HepG2 (cell line): Measurements from ENCODE around the gene FAM50A. TPM values are rescaled to one million over a fixed set of nuclear protein-coding genes. Genes with fewer than 3 reads are reported as not detected.

Experiments
- CREBL2 ChIP-seq: sonication (generic); formaldehyde crosslinking; IDR thresholded peaks from 2 replicates; pipeline ENCODE4 v1.8.1; 2023; ENCODE audit warnings: missing genetic modification reagents, mild to moderate bottlenecking, borderline replicate concordance
- CSRNP2 ChIP-seq: sonication (generic); formaldehyde crosslinking; conservative IDR thresholded peaks from 2 replicates; pipeline ENCODE4 v1.8.0; 2022; ENCODE audit warnings: low read depth, missing genetic modification reagents
- DNMT3B ChIP-seq: conservative IDR thresholded peaks from 2 replicates; pipeline ENCODE4 v1.6.1; 2016; ENCODE audit warnings: missing biosample characterization, control low read depth
- DPF2 ChIP-seq: sonication (generic); formaldehyde crosslinking; IDR thresholded peaks from 2 replicates; pipeline ENCODE4 v1.4.0; 2020; ENCODE audit warnings: mild to moderate bottlenecking, low read depth, missing genetic modification reagents, borderline replicate concordance
- ISX ChIP-seq: sonication (generic); formaldehyde crosslinking; conservative IDR thresholded peaks from 2 replicates; pipeline ENCODE4 v1.5.0; 2020; ENCODE audit warnings: missing genetic modification reagents
- MATR3 ChIP-seq: sonication (generic); formaldehyde crosslinking; IDR thresholded peaks from 2 replicates; pipeline ENCODE4 v1.4.0; 2020; ENCODE audit warnings: missing genetic modification reagents
- MEF2D ChIP-seq: sonication (generic); formaldehyde crosslinking; IDR thresholded peaks from 2 replicates; pipeline ENCODE4 v1.5.1; 2020; ENCODE audit warnings: mild to moderate bottlenecking, missing genetic modification reagents
- NFYC ChIP-seq: IDR thresholded peaks from 2 replicates; pipeline ENCODE4 v1.6.1; 2016; ENCODE audit warnings: missing genetic modification reagents, missing compliant biosample characterization
- POLR2A ChIP-seq, 2 experiments: IDR thresholded peaks; 2 replicates each; pipeline ENCODE4 v1.6.1; 2011; ENCODE audit warnings: low read depth in 2 of 2, low read length in 2 of 2, mild to moderate bottlenecking in 1 of 2, moderate library complexity in 1 of 2; ENCODE audit not compliant: insufficient read depth in 1 of 2
- PRDM15 ChIP-seq: sonication (generic); formaldehyde crosslinking; IDR thresholded peaks from 2 replicates; pipeline ENCODE4 v1.4.0; 2020; ENCODE audit warnings: missing genetic modification reagents
- SP1 ChIP-seq, 2 experiments: fragments of 450-650 bp in 1 of 2; sonication (generic) in 1 of 2; formaldehyde crosslinking in 1 of 2; IDR thresholded peaks; 2 replicates each; pipeline versions ENCODE4 v1.4.0 to v1.6.1; 2016 to 2020; ENCODE audit warnings: missing genetic modification reagents in 1 of 2
- SP5 ChIP-seq: IDR thresholded peaks from 2 replicates; pipeline ENCODE4 v1.6.1; 2016; ENCODE audit warnings: low read depth, borderline replicate concordance
- TAF1 ChIP-seq: sonication (generic); formaldehyde crosslinking; IDR thresholded peaks from 2 replicates; pipeline ENCODE4 v1.4.0; 2020; ENCODE audit warnings: missing genetic modification reagents
- TARDBP ChIP-seq: sonication (generic); formaldehyde crosslinking; IDR thresholded peaks from 2 replicates; pipeline ENCODE4 v1.8.0; 2022; ENCODE audit warnings: mild to moderate bottlenecking, missing genetic modification reagents
- TFAP4 ChIP-seq: sonication (generic); IDR thresholded peaks from 2 replicates; pipeline ENCODE4 v1.6.1; 2016; ENCODE audit warnings: low read depth, borderline replicate concordance
- U2AF2 ChIP-seq: fragments of 200-400 bp; formaldehyde crosslinking; IDR thresholded peaks from 2 replicates; pipeline ENCODE4 v1.6.1; 2017; ENCODE audit warnings: low read depth, mild to moderate bottlenecking, low read length
- ZBTB10 ChIP-seq: sonication (generic); formaldehyde crosslinking; IDR thresholded peaks from 2 replicates; pipeline ENCODE4 v1.4.0; 2020; ENCODE audit warnings: missing genetic modification reagents, borderline replicate concordance
- ZNF589 ChIP-seq: sonication (generic); formaldehyde crosslinking; conservative IDR thresholded peaks from 2 replicates; pipeline ENCODE4 v1.8.0; 2022; ENCODE audit warnings: mild to moderate bottlenecking, moderate library complexity, missing genetic modification reagents
- ZNF607 ChIP-seq: sonication (generic); formaldehyde crosslinking; IDR thresholded peaks from 2 replicates; pipeline ENCODE4 v1.5.1; 2020; ENCODE audit warnings: missing genetic modification reagents, mild to moderate bottlenecking, borderline replicate concordance
- ZNF629 ChIP-seq: sonication (generic); formaldehyde crosslinking; conservative IDR thresholded peaks from 2 replicates; pipeline ENCODE4 v1.5.0; 2020; ENCODE audit warnings: missing genetic modification reagents
- ZSCAN12 ChIP-seq: sonication (generic); formaldehyde crosslinking; IDR thresholded peaks from 2 replicates; pipeline ENCODE4 v1.9.0; 2021; ENCODE audit warnings: mild to moderate bottlenecking, missing genetic modification reagents
- polyA plus RNA-seq, 8 experiments: library from polyadenylated mRNA; depleted of rRNA in 3 of 8; stranded (reverse) in 7 of 8; unstranded in 1 of 8; fragments of >200 nt; fragmentation: Illumina TruSeq in 4 of 8; extraction: Trizol in 4 of 8; gene quantifications; 2 replicates each; pipeline versions ENCODE4 v1.2.1 to v1.2.3, GENCODE V29; 2011 to 2016; ENCODE audit warnings: low read depth in 4 of 8, missing spikeins in 1 of 8, mixed read lengths in 1 of 8; ENCODE audit not compliant: insufficient read depth in 1 of 8
- total RNA-seq, 5 experiments: library from RNA; depleted of rRNA; stranded (reverse); fragments of >200 nt; fragmentation: Illumina TruSeq; extraction: Trizol; gene quantifications; 2 replicates each; pipeline ENCODE4 v1.2.3, GENCODE V29; 2016; ENCODE audit warnings: low read depth in 1 of 5

FAM50A gene
- total and polyA plus RNA-seq, 2 of the 13 experiments (the other 11 are each of a cell fraction or from before 2014, with no cell fraction given) = 30.7 to 40.7 TPM

GRCh38 chrX:154397888-154398667 is 45.9 kb upstream of the FAM50A start, which contains the start of gene RPL10 (continued):
- TF ChIP-seq PRDM15 (0 out of 2 replicates have a peak, but pooled peaks have one; percentile 25), ZSCAN12 (CRISPR knock-in tag) (no peak), SP5 (CRISPR knock-in tag) (no peak), U2AF2 (no peak), MEF2D (CRISPR knock-in tag) (peak; percentile 28; the same call in 1 of the 2 replicates), POLR2A (IDR thresholded peaks at IDR 0.05; ENCODE audit: insufficient read depth in 1 of 2, low read depth in 2 of 2, low read length in 2 of 2) (peak in 1 of 2 experiments; percentile 100; a peak in 2 of 4 replicates), ISX (CRISPR knock-in tag) (no peak), ZNF607 (CRISPR knock-in tag) (no peak; the same call in 1 of the 2 replicates), SP1 (IDR thresholded peaks at IDR 0.05) (no peak), SP1 (CRISPR knock-in tag; IDR thresholded peaks at IDR 0.05) (peak; percentile 33; the same call in 1 of the 2 replicates), DNMT3B (no peak), ZBTB10 (CRISPR knock-in tag) (no peak), TFAP4 (peak; percentile 79; the same call in 1 of the 2 replicates), NFYC (CRISPR knock-in tag) (peak; percentile 73), DPF2 (no peak), TAF1 (CRISPR knock-in tag) (peak; percentile 95), CSRNP2 (CRISPR knock-in tag) (no peak), MATR3 (CRISPR knock-in tag) (no peak), CREBL2 (CRISPR knock-in tag) (no peak), TARDBP (CRISPR knock-in tag) (no peak; the same call in 1 of the 2 replicates), ZNF629 (CRISPR knock-in tag) (no peak), ZNF589 (CRISPR knock-in tag) (no peak)
